Measurements from ENCODE around the gene DSP. TPM values are rescaled to one million over a fixed set of nuclear protein-coding genes. Genes with fewer than 3 reads are reported as not detected.

Gene DSP
- total RNA-seq, 2 experiments from 2014 or later: 0.08 to 0.13 TPM

Other genes starting within 250 kb of the DSP start
- 100 to 1,000 TPM; 122 to 130 TPM for gene SSR1, start 228.5 kb upstream of the DSP start, total RNA-seq
- gene CAGE1, start 151.9 kb upstream of the DSP start, total RNA-seq: under 1 TPM; 0.16 to 0.18 TPM
- 10 to 100 TPM; 35.8 to 37.0 TPM for gene RIOK1, start 151.9 kb upstream of the DSP start, total RNA-seq
- gene SNRNP48, start 48.5 kb downstream of the DSP start, total RNA-seq: 10 to 100 TPM; 16.5 to 19.7 TPM
- gene BMP6, start 184.4 kb downstream of the DSP start, total RNA-seq: not detected

Measured in activated CD8-positive, alpha-beta T cell treated with anti-CD3 and anti-CD28 coated beads, Interleukin-2, amount 10 ng/mL, durations not matched to agents 7 days and 5 days (primary cell).